GM12878 (cell line): Measurements from ENCODE around the gene EPHA8. TPM values are rescaled to one million over a fixed set of nuclear protein-coding genes. Genes with fewer than 3 reads are reported as not detected.

Source experiments
- ATAC-seq: fragments of 200-7000 bp; cut with Tn5 transposase; 3 replicates; pipeline ENCODE4 v1.9.1; 2020; ENCODE audit warnings: mild to moderate bottlenecking, moderate library complexity
- BruUV-seq: library from RNA; stranded (reverse); fragments of 400-500 nt; replicated peaks from 2 replicates; lab custom pipeline; 2021; lab: Mats Ljungman, UMichigan
- CTCF ChIA-PET: fragments of 300-600 bp; sonication (Branson Sonifier 250); formaldehyde crosslinking; extraction: SDS; loops from one replicate; lab custom pipeline; 2021; ENCODE audit warnings: inconsistent platforms; lab: Yijun Ruan, JAX
- POLR2A ChIA-PET: fragments of 350-600 bp; formaldehyde crosslinking; extraction: SDS; loops from one replicate; lab custom pipeline; 2021; ENCODE audit warnings: inconsistent platforms; lab: Charles Lee
- RAD21 ChIA-PET: fragments of 300-600 bp; sonication (Branson Sonifier 250); formaldehyde crosslinking; loops from one replicate; lab custom pipeline; 2023; ENCODE audit warnings: antibody characterized with exemption; ENCODE audit not compliant: unreplicated experiment; lab: Charles Lee
- SMC1A ChIA-PET: fragments of 300-600 bp; sonication (Branson Sonifier 250); formaldehyde crosslinking; loops from one replicate; lab custom pipeline; 2023; ENCODE audit not compliant: unreplicated experiment, uncharacterized antibody; lab: Charles Lee
- DNase-seq: peaks from one replicate; pipeline ENCODE4 v3.0.0-alpha.2; 2011; ENCODE audit warnings: low read depth, low spot score
- FAIRE-seq: peaks from 3 replicates; lab custom pipeline; 2011; peaks lifted over from hg19 to GRCh38; lab: Jason Lieb, UNC
- H2AFZ ChIP-seq: 2 replicates; pipeline ENCODE4 v1.6.0; 2011; ENCODE audit warnings: low read depth, low read length, control low read depth; ENCODE audit not compliant: control insufficient read depth
- H3K27ac ChIP-seq: 2 replicates; pipeline ENCODE4 v1.5.1; 2011; ENCODE audit warnings: control low read depth; ENCODE audit not compliant: control insufficient read depth, insufficient read depth
- H3K27me3 ChIP-seq, 2 experiments: replicated peaks in 1 of 2; 2 replicates each; pipeline versions ENCODE4 v1.6.0 to v1.6.1; 2011; ENCODE audit warnings: low read length in 1 of 2; ENCODE audit not compliant: control insufficient read depth in 2 of 2, insufficient read depth in 2 of 2
- H3K36me3 ChIP-seq, 2 experiments: 2 replicates each; pipeline ENCODE4 v1.5.1; 2011; ENCODE audit warnings: low read length in 1 of 2; ENCODE audit not compliant: control insufficient read depth in 2 of 2, insufficient read depth in 2 of 2
- H3K4me1 ChIP-seq: 2 replicates; pipeline ENCODE4 v1.6.1; 2011; ENCODE audit warnings: mild to moderate bottlenecking, low read length, moderate library complexity, mixed read lengths; ENCODE audit not compliant: control insufficient read depth, insufficient read depth
- H3K4me2 ChIP-seq: 2 replicates; pipeline ENCODE4 v1.6.0; 2011; ENCODE audit warnings: control low read depth; ENCODE audit not compliant: control insufficient read depth, insufficient read depth
- H3K4me3 ChIP-seq: fragments of 200-600 bp; sonication (generic); 2 replicates; pipeline ENCODE4 v1.5.1; 2016
- H3K79me2 ChIP-seq: 2 replicates; pipeline ENCODE4 v1.6.0; 2011; ENCODE audit warnings: low read length; ENCODE audit not compliant: control insufficient read depth, insufficient read depth
- H3K9ac ChIP-seq: 2 replicates; pipeline ENCODE4 v1.8.0; 2011; ENCODE audit warnings: low read length, control low read depth, mixed read lengths; ENCODE audit not compliant: control insufficient read depth, insufficient read depth
- H3K9me3 ChIP-seq: replicated peaks from 3 replicates; pipeline ENCODE4 v1.5.1; 2011; ENCODE audit warnings: mild to moderate bottlenecking, low read length; ENCODE audit not compliant: control insufficient read depth, insufficient read depth
- H4K20me1 ChIP-seq: 2 replicates; pipeline ENCODE4 v1.6.0; 2011; ENCODE audit not compliant: control insufficient read depth, insufficient read depth
- CBX5 ChIP-seq: sonication (generic); IDR thresholded peaks from 2 replicates; pipeline ENCODE4 v1.6.1; 2016; ENCODE audit warnings: low read depth, moderate library complexity, mild to moderate bottlenecking, inconsistent platforms
- MEF2A ChIP-seq: IDR thresholded peaks from 2 replicates; pipeline ENCODE4 v1.6.1; 2011; ENCODE audit warnings: low read depth, mild to moderate bottlenecking, low read length, moderate library complexity; ENCODE audit not compliant: insufficient read depth
- MTA2 ChIP-seq: fragments of 450-650 bp; IDR thresholded peaks from 2 replicates; pipeline ENCODE4 v1.6.1; 2016; ENCODE audit warnings: low read depth, mild to moderate bottlenecking, moderate library complexity
- NR2C2 ChIP-seq: IDR thresholded peaks from 2 replicates; pipeline ENCODE4 v1.6.1; 2011; ENCODE audit warnings: borderline replicate concordance, low read depth; ENCODE audit not compliant: control insufficient read depth, insufficient read length
- PML ChIP-seq: IDR thresholded peaks from 2 replicates; pipeline ENCODE4 v1.6.1; 2012; ENCODE audit warnings: low read length, inconsistent platforms
- RCOR1 ChIP-seq: conservative IDR thresholded peaks from 2 replicates; pipeline ENCODE4 v1.6.1; 2012; ENCODE audit warnings: low read depth, low read length, improper control_type of control experiment
- SRF ChIP-seq, 2 experiments: IDR thresholded peaks; 2 replicates each; pipeline ENCODE4 v1.6.1; 2011; ENCODE audit warnings: low read depth in 2 of 2, low read length in 2 of 2, mild to moderate bottlenecking in 1 of 2, moderate library complexity in 1 of 2
- WGBS: methylation state at CpG from one replicate; pipeline ENCODE4 v1.1.6; 2016; ENCODE audit warnings: low lambda C conversion rate; ENCODE audit not compliant: insufficient replicate concordance, insufficient coverage; ENCODE audit errors: missing lambda C conversion rate; 5-methylcytosine and 5-hydroxymethylcytosine counted together
- in situ Hi-C: fragments of 300-500 bp; cut with MboI; formaldehyde crosslinking; loops from 9 replicates; pipeline ENCODE4 v1.14.3; 2018; ENCODE audit warnings: mixed read lengths
- intact Hi-C: fragments of 100-400 bp; cut with micrococcal nuclease; formaldehyde crosslinking; loops from one replicate; pipeline ENCODE4 v1.14.2; 2022; ENCODE audit not compliant: unreplicated experiment
- polyA plus RNA-seq, 11 experiments: library from polyadenylated mRNA; depleted of rRNA in 4 of 11; unstranded in 6 of 11; stranded (reverse) in 5 of 11; fragments of >200 nt; fragmentation: Nextera tagmentation in 4 of 11; fragmentation: Illumina TruSeq in 1 of 11; extraction: Ambion mirVana in 4 of 11; extraction: Trizol in 1 of 11; gene quantifications; 1 replicate in 1 of 11; 2 replicates in 10 of 11; pipeline versions ENCODE4 v1.2.1 to v1.2.3, GENCODE V29; 2011 to 2016; ENCODE audit warnings: inconsistent platforms in 2 of 11, missing spikeins in 2 of 11, low read depth in 1 of 11
- total RNA-seq, 4 experiments: library from RNA; depleted of rRNA in 3 of 4; stranded (reverse); fragments of >200 nt in 3 of 4; fragmentation: Illumina TruSeq in 1 of 4; extraction: Trizol in 1 of 4; gene quantifications; 2 replicates each; pipeline versions ENCODE4 v1.2.1 to v1.2.3, GENCODE V29; 2013 to 2021
- TF ChIP-seq, protein P1 (sequence below): fragments of 150-350 bp; IDR thresholded peaks from 2 replicates; pipeline ENCODE4 v1.6.1; 2016; ENCODE audit warnings: low read depth, low read length

EPHA8 gene
- total and polyA plus RNA-seq, 10 of the 15 experiments (the other 5 are each of a cell fraction or from before 2014, with no cell fraction given) = not detected

DNA sequence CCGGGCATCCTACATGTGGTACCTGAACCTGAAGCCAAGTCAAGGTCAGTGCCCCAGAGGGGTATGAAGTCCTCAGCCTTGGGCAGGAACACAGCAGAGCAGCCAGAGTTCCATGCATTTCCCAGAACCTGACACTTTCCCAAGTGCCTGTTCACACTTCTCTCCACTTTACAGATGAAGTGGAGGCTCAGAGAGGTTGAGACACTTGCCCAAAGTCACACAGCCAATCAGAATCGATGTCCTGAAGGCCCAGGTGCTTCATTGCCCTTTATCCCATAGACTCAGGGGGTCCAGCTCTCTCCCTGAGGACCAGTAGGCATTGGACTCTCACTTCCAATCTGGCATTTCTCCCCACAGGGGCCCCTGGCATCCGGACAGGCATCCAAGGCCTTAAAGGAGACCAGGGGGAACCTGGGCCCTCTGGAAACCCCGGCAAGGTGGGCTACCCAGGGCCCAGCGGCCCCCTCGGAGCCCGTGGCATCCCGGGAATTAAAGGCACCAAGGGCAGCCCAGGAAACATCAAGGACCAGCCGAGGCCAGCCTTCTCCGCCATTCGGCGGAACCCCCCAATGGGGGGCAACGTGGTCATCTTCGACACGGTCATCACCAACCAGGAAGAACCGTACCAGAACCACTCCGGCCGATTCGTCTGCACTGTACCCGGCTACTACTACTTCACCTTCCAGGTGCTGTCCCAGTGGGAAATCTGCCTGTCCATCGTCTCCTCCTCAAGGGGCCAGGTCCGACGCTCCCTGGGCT lies 75.4 kb downstream of the EPHA8 start:
- RAD21 ChIA-PET = no interaction called here
- no peaks in the 10 kb centered on the region; the same call in 2 of the 3 replicates for H3K9me3 ChIP-seq
- CTCF ChIA-PET = interaction anchor here (5.5 kb wide), 1 partner anchor 220 kb away, joined by 77 read pairs; no protein-coding TSS in a partner anchor
- TF ChIP-seq MEF2A (no peak), RCOR1 (no peak), CBX5 (no peak), PML (no peak), MTA2 (no peak), SRF (IDR thresholded peaks at IDR 0.05; ENCODE audit: low read depth in 2 of 2, low read length in 2 of 2) (no peak), NR2C2 (no peak)
- TF ChIP-seq, protein P1, sequence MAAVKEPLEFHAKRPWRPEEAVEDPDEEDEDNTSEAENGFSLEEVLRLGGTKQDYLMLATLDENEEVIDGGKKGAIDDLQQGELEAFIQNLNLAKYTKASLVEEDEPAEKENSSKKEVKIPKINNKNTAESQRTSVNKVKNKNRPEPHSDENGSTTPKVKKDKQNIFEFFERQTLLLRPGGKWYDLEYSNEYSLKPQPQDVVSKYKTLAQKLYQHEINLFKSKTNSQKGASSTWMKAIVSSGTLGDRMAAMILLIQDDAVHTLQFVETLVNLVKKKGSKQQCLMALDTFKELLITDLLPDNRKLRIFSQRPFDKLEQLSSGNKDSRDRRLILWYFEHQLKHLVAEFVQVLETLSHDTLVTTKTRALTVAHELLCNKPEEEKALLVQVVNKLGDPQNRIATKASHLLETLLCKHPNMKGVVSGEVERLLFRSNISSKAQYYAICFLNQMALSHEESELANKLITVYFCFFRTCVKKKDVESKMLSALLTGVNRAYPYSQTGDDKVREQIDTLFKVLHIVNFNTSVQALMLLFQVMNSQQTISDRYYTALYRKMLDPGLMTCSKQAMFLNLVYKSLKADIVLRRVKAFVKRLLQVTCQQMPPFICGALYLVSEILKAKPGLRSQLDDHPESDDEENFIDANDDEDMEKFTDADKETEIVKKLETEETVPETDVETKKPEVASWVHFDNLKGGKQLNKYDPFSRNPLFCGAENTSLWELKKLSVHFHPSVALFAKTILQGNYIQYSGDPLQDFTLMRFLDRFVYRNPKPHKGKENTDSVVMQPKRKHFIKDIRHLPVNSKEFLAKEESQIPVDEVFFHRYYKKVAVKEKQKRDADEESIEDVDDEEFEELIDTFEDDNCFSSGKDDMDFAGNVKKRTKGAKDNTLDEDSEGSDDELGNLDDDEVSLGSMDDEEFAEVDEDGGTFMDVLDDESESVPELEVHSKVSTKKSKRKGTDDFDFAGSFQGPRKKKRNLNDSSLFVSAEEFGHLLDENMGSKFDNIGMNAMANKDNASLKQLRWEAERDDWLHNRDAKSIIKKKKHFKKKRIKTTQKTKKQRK = no peak
- H3K9ac ChIP-seq = no peak overlapping the region
- SMC1A ChIA-PET = interaction anchor here (4.4 kb wide), 1 partner anchor 218 kb away, joined by 14 read pairs; no protein-coding TSS in a partner anchor
- in situ Hi-C loops = no loop called here
- no peak overlapping the region for H3K4me2 ChIP-seq
- 49% methylated on average over 23 of the region's 23 CpGs for WGBS
- no peak overlapping the region for H3K27ac ChIP-seq
- intact Hi-C loops = no loop called here
- no peaks in the 10 kb centered on the region for H3K36me3 ChIP-seq
- no TSS peak for BruUV-seq
- no peak overlapping the region for H2AFZ ChIP-seq
- no peaks in the 10 kb centered on the region for H3K4me1 ChIP-seq
- no peak overlapping the region for H3K4me3 ChIP-seq
- H3K27me3 ChIP-seq = no peaks in the 10 kb centered on the region; a peak in 1 of 4 replicates
- POLR2A ChIA-PET = no interaction called here
- DNase-seq (no peak), ATAC-seq (no peak), FAIRE-seq (no peak)
- no peaks in the 10 kb centered on the region for H4K20me1 ChIP-seq
- no peaks in the 10 kb centered on the region for H3K79me2 ChIP-seq
